Hepatocyte (in vitro differentiated cells): Measurements from ENCODE around the gene AHSP. TPM values are rescaled to one million over a fixed set of nuclear protein-coding genes. Genes with fewer than 3 reads are reported as not detected.
"Not testable (repeated sequence)": the region's sequence is repeated elsewhere in the genome, so short reads cannot be mapped to it uniquely, and the experiment has no call there.

Experiments
- DNase-seq: peaks from one replicate; pipeline ENCODE4 v3.0.0-alpha.2; 2016; ENCODE audit warnings: low spot score
- H2AFZ ChIP-seq: fragments of 200-600 bp; sonication (generic); 2 replicates; pipeline ENCODE4 v1.6.0; 2016; ENCODE audit warnings: antibody characterized with exemption, mild to moderate bottlenecking
- H3K27ac ChIP-seq: fragments of 200-600 bp; sonication (generic); 2 replicates; pipeline ENCODE4 v1.5.1; 2016; ENCODE audit warnings: mild to moderate bottlenecking
- H3K27me3 ChIP-seq: fragments of 200-600 bp; sonication (generic); 2 replicates; pipeline ENCODE4 v1.6.1; 2016
- H3K36me3 ChIP-seq: fragments of 200-600 bp; sonication (generic); replicated peaks from 2 replicates; pipeline ENCODE4 v1.5.1; 2016; ENCODE audit warnings: low read depth; ENCODE audit not compliant: insufficient read depth
- H3K4me1 ChIP-seq: fragments of 200-600 bp; sonication (generic); 2 replicates; pipeline ENCODE4 v1.5.1; 2016; ENCODE audit warnings: mild to moderate bottlenecking, moderate library complexity; ENCODE audit not compliant: insufficient read depth
- H3K4me2 ChIP-seq: fragments of 200-600 bp; sonication (generic); 2 replicates; pipeline ENCODE4 v1.6.0; 2016
- H3K4me3 ChIP-seq: fragments of 200-600 bp; sonication (generic); 2 replicates; pipeline ENCODE4 v1.5.1; 2016; ENCODE audit warnings: mild to moderate bottlenecking
- H3K79me2 ChIP-seq: fragments of 200-600 bp; sonication (generic); 2 replicates; pipeline ENCODE4 v1.6.0; 2017; ENCODE audit warnings: mild to moderate bottlenecking
- H3K9me2 ChIP-seq: fragments of 200-600 bp; sonication (generic); replicated peaks from 2 replicates; pipeline ENCODE4 v1.6.0; 2017; ENCODE audit warnings: mild to moderate bottlenecking; ENCODE audit not compliant: insufficient read depth
- H3K9me3 ChIP-seq: fragments of 200-600 bp; sonication (generic); 2 replicates; pipeline ENCODE4 v1.5.1; 2016; ENCODE audit warnings: low read depth, mild to moderate bottlenecking
- H4K20me1 ChIP-seq: fragments of 200-600 bp; sonication (generic); 2 replicates; pipeline ENCODE4 v1.6.0; 2016; ENCODE audit warnings: mild to moderate bottlenecking; ENCODE audit not compliant: insufficient read depth, poor library complexity, severe bottlenecking
- CTCF ChIP-seq: fragments of 200-600 bp; sonication (generic); IDR thresholded peaks from 2 replicates; pipeline ENCODE4 v1.5.1; 2016; ENCODE audit warnings: antibody characterized with exemption, mild to moderate bottlenecking; ENCODE audit not compliant: poor library complexity
- EZH2 ChIP-seq: fragments of 200-600 bp; sonication (generic); IDR thresholded peaks from 2 replicates; pipeline ENCODE4 v1.6.1; 2016; ENCODE audit warnings: antibody characterized with exemption, mild to moderate bottlenecking, borderline replicate concordance
- EZH2phosphoT487 ChIP-seq: fragments of 200-600 bp; sonication (generic); IDR thresholded peaks from one replicate; pipeline ENCODE4 v1.6.1; 2018; ENCODE audit warnings: antibody characterized with exemption, mild to moderate bottlenecking, low read depth, moderate library complexity; ENCODE audit not compliant: unreplicated experiment, severe bottlenecking
- WGBS: methylation state at CpG from one replicate; pipeline ENCODE4 v1.1.6; 2016; ENCODE audit warnings: low lambda C conversion rate; ENCODE audit errors: missing lambda C conversion rate; 5-methylcytosine and 5-hydroxymethylcytosine counted together
- polyA plus RNA-seq: library from polyadenylated mRNA; unstranded; fragments of >200 nt; fragmentation: Nextera tagmentation; extraction: Ambion mirVana; gene quantifications from 2 replicates; pipeline ENCODE4 v1.2.1, GENCODE V29; 2016
- total RNA-seq: library from RNA; depleted of rRNA; stranded (reverse); fragments of >200 nt; gene quantifications from 2 replicates; pipeline ENCODE4 v1.2.3, GENCODE V29; 2014

AHSP gene
- total and polyA plus RNA-seq, 2 experiments from 2014 or later = not detected

- no peaks in the 10 kb centered on the region for H3K9me2 ChIP-seq
- H3K9me3 ChIP-seq = no peaks in the 10 kb centered on the region
- no peak overlapping the region for H2AFZ ChIP-seq
- no peak overlapping the region for H3K4me3 ChIP-seq
- H4K20me1 ChIP-seq = no peaks in the 10 kb centered on the region
- WGBS = 64% methylated on average over 4 of the region's 4 CpGs
- peaks cover 11% of the 10 kb centered on the region for H3K4me1 ChIP-seq
- H3K36me3 ChIP-seq = no peaks in the 10 kb centered on the region
- no peaks in the 10 kb centered on the region for H3K27me3 ChIP-seq
- H3K27ac ChIP-seq = no peak overlapping the region
- H3K4me2 ChIP-seq = no peak overlapping the region
- TF ChIP-seq EZH2 (no peak), EZH2phosphoT487 (no peak), CTCF (no peak)
- H3K79me2 ChIP-seq = peaks cover 18% of the 10 kb centered on the region
- DNase-seq = no peak
Measured at GRCh38 chr16:31501966-31502348, 25.7 kb upstream of the AHSP start.

- TF ChIP-seq CTCF (no peak), EZH2phosphoT487 (no peak), EZH2 (no peak)
Measured at GRCh38 chr16:31502981-31503380, 24.7 kb upstream of the AHSP start.

GRCh38 chr16:31503555-31503954 is 24.1 kb upstream of the AHSP start:
- not testable (repeated sequence) for H3K36me3 ChIP-seq, H2AFZ ChIP-seq, H4K20me1 ChIP-seq, H3K27ac ChIP-seq, H3K4me3 ChIP-seq, H3K27me3 ChIP-seq, H3K9me3 ChIP-seq, H3K4me2 ChIP-seq, H3K9me2 ChIP-seq, DNase-seq
- WGBS = 95% methylated on average over 8 of the region's 8 CpGs
- peaks cover 29% of the 10 kb centered on the region for H3K79me2 ChIP-seq
- peaks cover 17% of the 10 kb centered on the region for H3K4me1 ChIP-seq

More at GRCh38 chr16:31502981-31503380, 24.7 kb upstream of the AHSP start:
- Histone ChIP-seq H3K4me2 (no peak overlapping the region), H3K9me2 (no peaks in the 10 kb centered on the region), H2AFZ (no peak overlapping the region), H3K79me2 (peaks cover 28% of the 10 kb centered on the region), H3K27me3 (no peaks in the 10 kb centered on the region), H3K36me3 (no peaks in the 10 kb centered on the region), H3K4me3 (no peak overlapping the region), H3K9me3 (no peaks in the 10 kb centered on the region), H3K27ac (no peak overlapping the region), H3K4me1 (peaks cover 17% of the 10 kb centered on the region), H4K20me1 (no peaks in the 10 kb centered on the region)
- no peak for DNase-seq

GRCh38 chr16:31504159-31504558 is 23.5 kb upstream of the AHSP start:
- no peak overlapping the region for H3K4me3 ChIP-seq
- no peak overlapping the region for H2AFZ ChIP-seq
- no peaks in the 10 kb centered on the region for H3K9me3 ChIP-seq
- no peaks in the 10 kb centered on the region for H3K27me3 ChIP-seq
- 97% methylated on average over 8 of the region's 8 CpGs for WGBS
- H3K4me2 ChIP-seq = no peak overlapping the region
- TF ChIP-seq CTCF (no peak), EZH2 (no peak), EZH2phosphoT487 (no peak)
- no peak overlapping the region for H3K27ac ChIP-seq
- H3K79me2 ChIP-seq = peaks cover 33% of the 10 kb centered on the region
- no peak for DNase-seq
- H3K9me2 ChIP-seq = no peaks in the 10 kb centered on the region
- peaks cover 20% of the 10 kb centered on the region for H3K4me1 ChIP-seq
- H4K20me1 ChIP-seq = no peaks in the 10 kb centered on the region
- no peaks in the 10 kb centered on the region for H3K36me3 ChIP-seq
